HG02763 (cell line): Measurements from ENCODE around the gene APOBEC3C.
"Not testable (repeated sequence)": the region's sequence is repeated elsewhere in the genome, so short reads cannot be mapped to it uniquely, and the experiment has no call there.

Experiments used
- ATAC-seq: cut with Tn5 transposase; IDR thresholded peaks from one replicate; pipeline ENCODE4 v1.9.1; 2021; ENCODE audit warnings: mild to moderate bottlenecking, moderate library complexity; ENCODE audit not compliant: unreplicated experiment

Gene APOBEC3C

GRCh38 chr22:39013942-39014722 is at the start of gene APOBEC3C:
APOBEC3C (plus strand) TSS chr22:39014257; CDS start chr22:39014363, 106 bp downstream.
- ATAC-seq = peak; percentile 81

- no peak for ATAC-seq
These were observed 49.8 kb upstream of the APOBEC3C start for GRCh38 chr22:38964306-38964705.

GRCh38 chr22:38964989-38965388 is 49.1 kb upstream of the APOBEC3C start:
- ATAC-seq = no peak

- no peak for ATAC-seq
These were observed 48.3 kb upstream of the APOBEC3C start for GRCh38 chr22:38965614-38966379.

GRCh38 chr22:38966380-38966702 is 47.7 kb upstream of the APOBEC3C start:
- no peak for ATAC-seq

- ATAC-seq = no peak
These were observed 47.1 kb upstream of the APOBEC3C start for GRCh38 chr22:38966942-38967341.

- ATAC-seq = no peak
These were observed 46.3 kb upstream of the APOBEC3C start for GRCh38 chr22:38967451-38968450.

- no peak for ATAC-seq
These were observed 45.3 kb upstream of the APOBEC3C start for GRCh38 chr22:38968801-38969200.

GRCh38 chr22:38970551-38970950 is 43.5 kb upstream of the APOBEC3C start:
- no peak for ATAC-seq

- ATAC-seq = no peak
These were observed 42.9 kb upstream of the APOBEC3C start for GRCh38 chr22:38971202-38971601.

GRCh38 chr22:38971791-38972190 is 42.3 kb upstream of the APOBEC3C start:
- ATAC-seq = no peak

- ATAC-seq = no peak
These were observed 41.5 kb upstream of the APOBEC3C start for GRCh38 chr22:38972558-38972957.

- no peak for ATAC-seq
These were observed 40.5 kb upstream of the APOBEC3C start for GRCh38 chr22:38973289-38974169.

- ATAC-seq = no peak
These were observed 39.8 kb upstream of the APOBEC3C start for GRCh38 chr22:38974170-38974825.

GRCh38 chr22:38974826-38975175 is 39.3 kb upstream of the APOBEC3C start:
- ATAC-seq = no peak

- not testable (repeated sequence) for ATAC-seq
These were observed 36.8 kb upstream of the APOBEC3C start for GRCh38 chr22:38977289-38977688.

GRCh38 chr22:38980587-38980986 is 33.5 kb upstream of the APOBEC3C start:
- ATAC-seq = not testable (repeated sequence)

GRCh38 chr22:38981005-38981991 is 32.8 kb upstream of the APOBEC3C start:
- ATAC-seq = no peak
